ENCODE data around the gene ARFGEF2. TPM values are rescaled to one million over a fixed set of nuclear protein-coding genes. Genes with fewer than 3 reads are reported as not detected.
A peak's percentile ranks its signal among the peaks of the same experiment; 100 is the strongest.
"Not testable (repeated sequence)": the region's sequence is repeated elsewhere in the genome, so short reads cannot be mapped to it uniquely, and the experiment has no call there.

ARFGEF2 gene
- total and polyA plus RNA-seq, 2 donors (not counting 3 experiments of a cell fraction or from before 2014, with no cell fraction given): 12.7 to 32.6 TPM

- peak; percentile 93 for FAIRE-seq
- intact Hi-C loops (cut with micrococcal nuclease): no loop called here
- H3K9me1 ChIP-seq (replicated peaks; ENCODE audit: control insufficient read depth, extremely low read depth, insufficient read depth, low read length): no peaks in the 10 kb centered on the region
- H3K4me3 ChIP-seq (replicated peaks in 1 of 3; ENCODE audit: insufficient read depth in 1 of 3, low read depth in 1 of 3, low read length in 3 of 3): no peak overlapping the region
- no peak for TF ChIP-seq MYC (IDR thresholded peaks at IDR 0.05; ENCODE audit: low read depth, low read length)
- TF ChIP-seq GATA2 (IDR thresholded peaks at IDR 0.05; ENCODE audit: insufficient read depth, insufficient read length, low read depth, low read length): peak; percentile 22
- CTCF ChIA-PET: interaction anchor here (1.8 kb wide), 1 partner anchor 315 kb away, joined by 12 read pairs; no protein-coding TSS in a partner anchor
- H3K4me2 ChIP-seq (ENCODE audit: insufficient read depth, low read length): peak overlapping the region; percentile 14
- no peak overlapping the region for H2AFZ ChIP-seq (ENCODE audit: low read depth, low read length)
- dilution Hi-C loops (cut with MboI; ENCODE audit: extremely low pct_ligation_motif_present, low sequenced_read_pairs): no loop called here
- H3K9me3 ChIP-seq (replicated peaks; ENCODE audit: control insufficient read depth, insufficient read depth, low read length): no peaks in the 10 kb centered on the region
- POLR2A ChIA-PET: no interaction called here
- peaks cover 24% of the 10 kb centered on the region for H3K4me1 ChIP-seq (ENCODE audit: control insufficient read depth, extremely low read depth, insufficient read depth, low read length)
- H3K36me3 ChIP-seq (ENCODE audit: control insufficient read depth in 2 of 2, extremely low read depth in 1 of 2, insufficient read depth in 2 of 2, low read length in 2 of 2): peaks cover 8 to 11% of the 10 kb centered on the region in 2 experiments
- peak; percentile 88 for DNase-seq (ENCODE audit: low read depth, low spot score)
- no peaks in the 10 kb centered on the region for H3K79me2 ChIP-seq (ENCODE audit: control insufficient read depth, insufficient read depth, low read length)
- no peak overlapping the region for H3K9ac ChIP-seq (replicated peaks; ENCODE audit: extremely low read depth, insufficient read depth, low read length)
- no TSS peak for BruUV-seq (replicated peaks)
- H3K27me3 ChIP-seq (ENCODE audit: control insufficient read depth in 2 of 2, insufficient read depth in 2 of 2, low read length in 2 of 2): no peaks in the 10 kb centered on the region
- H4K20me1 ChIP-seq (replicated peaks; ENCODE audit: control insufficient read depth, extremely low read depth, insufficient read depth, low read length): no peaks in the 10 kb centered on the region
- peak overlapping the region; percentile 17 for H3K27ac ChIP-seq (ENCODE audit: insufficient read depth, low read depth, low read length)
These were observed 51.3 kb downstream of the ARFGEF2 start for GRCh38 chr20:48972816-48973215.

DNA sequence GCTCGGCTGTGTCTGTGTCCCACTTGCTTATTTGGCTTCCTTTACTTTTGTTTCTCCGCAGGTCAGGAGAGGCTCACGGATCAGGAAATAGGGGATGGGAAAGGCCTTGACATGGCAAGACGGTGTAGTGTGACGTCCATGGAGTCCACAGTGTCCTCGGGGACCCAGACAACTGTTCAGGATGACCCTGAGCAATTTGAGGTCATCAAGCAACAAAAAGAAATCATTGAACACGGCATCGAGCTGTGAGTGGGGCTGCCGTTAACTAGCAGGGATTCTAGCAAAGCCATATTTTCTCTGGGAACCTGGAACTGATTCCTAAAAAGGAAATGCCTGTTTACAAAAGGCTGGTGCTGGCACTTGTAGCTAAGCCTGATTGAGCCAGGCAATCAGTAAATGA, 54.4 kb downstream of the ARFGEF2 start:
- H3K4me1 ChIP-seq (ENCODE audit: control insufficient read depth, extremely low read depth, insufficient read depth, low read length): peaks cover 24% of the 10 kb centered on the region
- H3K4me3 ChIP-seq (replicated peaks in 1 of 3; ENCODE audit: insufficient read depth in 1 of 3, low read depth in 1 of 3, low read length in 3 of 3): no peak overlapping the region
- peak overlapping the region; percentile 16 for H2AFZ ChIP-seq (ENCODE audit: low read depth, low read length)
- H3K79me2 ChIP-seq (ENCODE audit: control insufficient read depth, insufficient read depth, low read length): no peaks in the 10 kb centered on the region
- H3K27me3 ChIP-seq (ENCODE audit: control insufficient read depth in 2 of 2, insufficient read depth in 2 of 2, low read length in 2 of 2): no peaks in the 10 kb centered on the region
- intact Hi-C loops (cut with micrococcal nuclease) (no loop called here), dilution Hi-C loops (cut with MboI; ENCODE audit: extremely low pct_ligation_motif_present, low sequenced_read_pairs) (no loop called here)
- no peaks in the 10 kb centered on the region for H3K9me1 ChIP-seq (replicated peaks; ENCODE audit: control insufficient read depth, extremely low read depth, insufficient read depth, low read length)
- no peaks in the 10 kb centered on the region for H3K9me3 ChIP-seq (replicated peaks; ENCODE audit: control insufficient read depth, insufficient read depth, low read length)
- ChIA-PET POLR2A (no interaction called here), CTCF (no interaction called here)
- no peak for TF ChIP-seq JUN (IDR thresholded peaks at IDR 0.05; ENCODE audit: borderline replicate concordance, insufficient read depth, insufficient read length, low read depth)
- TF ChIP-seq POLR2A (IDR thresholded peaks at IDR 0.05; ENCODE audit: low read depth, low read length): no peak
- TF ChIP-seq GATA2 (IDR thresholded peaks at IDR 0.05; ENCODE audit: insufficient read depth, insufficient read length, low read depth, low read length): no peak
- no peak for TF ChIP-seq EZH2 (IDR thresholded peaks at IDR 0.05; ENCODE audit: borderline replicate concordance, low read depth, low read length, severe bottlenecking)
- TF ChIP-seq, protein P1, sequence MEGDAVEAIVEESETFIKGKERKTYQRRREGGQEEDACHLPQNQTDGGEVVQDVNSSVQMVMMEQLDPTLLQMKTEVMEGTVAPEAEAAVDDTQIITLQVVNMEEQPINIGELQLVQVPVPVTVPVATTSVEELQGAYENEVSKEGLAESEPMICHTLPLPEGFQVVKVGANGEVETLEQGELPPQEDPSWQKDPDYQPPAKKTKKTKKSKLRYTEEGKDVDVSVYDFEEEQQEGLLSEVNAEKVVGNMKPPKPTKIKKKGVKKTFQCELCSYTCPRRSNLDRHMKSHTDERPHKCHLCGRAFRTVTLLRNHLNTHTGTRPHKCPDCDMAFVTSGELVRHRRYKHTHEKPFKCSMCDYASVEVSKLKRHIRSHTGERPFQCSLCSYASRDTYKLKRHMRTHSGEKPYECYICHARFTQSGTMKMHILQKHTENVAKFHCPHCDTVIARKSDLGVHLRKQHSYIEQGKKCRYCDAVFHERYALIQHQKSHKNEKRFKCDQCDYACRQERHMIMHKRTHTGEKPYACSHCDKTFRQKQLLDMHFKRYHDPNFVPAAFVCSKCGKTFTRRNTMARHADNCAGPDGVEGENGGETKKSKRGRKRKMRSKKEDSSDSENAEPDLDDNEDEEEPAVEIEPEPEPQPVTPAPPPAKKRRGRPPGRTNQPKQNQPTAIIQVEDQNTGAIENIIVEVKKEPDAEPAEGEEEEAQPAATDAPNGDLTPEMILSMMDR (IDR thresholded peaks at IDR 0.05; ENCODE audit: extremely low read depth in 1 of 2, insufficient read depth in 1 of 2, low read depth in 1 of 2, low read length in 2 of 2): no peak
- no peak for TF ChIP-seq POLR2AphosphoS5 (IDR thresholded peaks at IDR 0.05; ENCODE audit: insufficient read depth, low read depth, low read length)
- no peak for TF ChIP-seq FOS (IDR thresholded peaks at IDR 0.05; ENCODE audit: borderline replicate concordance, insufficient read depth, low read length)
- no peak for TF ChIP-seq MYC (IDR thresholded peaks at IDR 0.05; ENCODE audit: low read depth, low read length)
- no peak for TF ChIP-seq MAX (IDR thresholded peaks at IDR 0.05; ENCODE audit: insufficient read depth, insufficient read length)
- peak; percentile 66 for DNase-seq (ENCODE audit: low read depth, low spot score)
- no peak overlapping the region for H3K9ac ChIP-seq (replicated peaks; ENCODE audit: extremely low read depth, insufficient read depth, low read length)
- peak; percentile 73 for FAIRE-seq
- H3K36me3 ChIP-seq (ENCODE audit: control insufficient read depth in 2 of 2, extremely low read depth in 1 of 2, insufficient read depth in 2 of 2, low read length in 2 of 2): peaks cover 2 to 3% of the 10 kb centered on the region in 2 experiments
- H4K20me1 ChIP-seq (replicated peaks; ENCODE audit: control insufficient read depth, extremely low read depth, insufficient read depth, low read length): no peaks in the 10 kb centered on the region
- H3K27ac ChIP-seq (ENCODE audit: insufficient read depth, low read depth, low read length): no peak overlapping the region
- H3K4me2 ChIP-seq (ENCODE audit: insufficient read depth, low read length): no peak overlapping the region
- no TSS peak for BruUV-seq (replicated peaks)

DNA sequence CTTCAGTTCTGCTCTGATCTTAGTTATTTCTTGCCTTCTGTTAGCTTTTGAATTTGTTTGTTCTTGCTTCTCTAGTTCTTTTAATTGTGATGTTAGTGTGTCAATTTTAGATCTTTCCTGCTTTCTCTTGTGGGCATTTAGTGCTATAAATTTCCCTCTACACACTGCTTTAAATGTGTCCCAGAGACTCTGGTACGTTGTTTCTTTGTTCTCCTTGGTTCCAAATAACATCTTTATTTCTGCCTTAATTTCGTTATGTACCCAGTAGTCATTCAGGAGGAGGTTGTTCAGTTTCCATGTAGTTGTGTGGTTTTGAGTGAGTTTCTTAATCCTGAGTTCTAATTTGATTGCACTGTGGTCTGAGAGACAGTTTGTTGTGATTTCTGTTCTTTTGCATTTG, 58.5 kb downstream of the ARFGEF2 start:
- intact Hi-C loops (cut with micrococcal nuclease): loop anchor here (5.0 kb wide), 2 partner anchors 133 to 343 kb away; no protein-coding TSS in a partner anchor
- CTCF ChIA-PET; H3K36me3 ChIP-seq (ENCODE audit: control insufficient read depth in 2 of 2, extremely low read depth in 1 of 2, insufficient read depth in 2 of 2, low read length in 2 of 2); H3K9me3 ChIP-seq (replicated peaks; ENCODE audit: control insufficient read depth, insufficient read depth, low read length); H3K79me2 ChIP-seq (ENCODE audit: control insufficient read depth, insufficient read depth, low read length); H3K9me1 ChIP-seq (replicated peaks; ENCODE audit: control insufficient read depth, extremely low read depth, insufficient read depth, low read length); H3K9ac ChIP-seq (replicated peaks; ENCODE audit: extremely low read depth, insufficient read depth, low read length); DNase-seq (ENCODE audit: low read depth, low spot score); BruUV-seq (replicated peaks); dilution Hi-C loops (cut with MboI; ENCODE audit: extremely low pct_ligation_motif_present, low sequenced_read_pairs); POLR2A ChIA-PET; H3K27ac ChIP-seq (ENCODE audit: insufficient read depth, low read depth, low read length); H4K20me1 ChIP-seq (replicated peaks; ENCODE audit: control insufficient read depth, extremely low read depth, insufficient read depth, low read length); H3K27me3 ChIP-seq (ENCODE audit: control insufficient read depth in 2 of 2, insufficient read depth in 2 of 2, low read length in 2 of 2); H3K4me2 ChIP-seq (ENCODE audit: insufficient read depth, low read length); FAIRE-seq; H2AFZ ChIP-seq (ENCODE audit: low read depth, low read length); H3K4me3 ChIP-seq (replicated peaks in 1 of 3; ENCODE audit: insufficient read depth in 1 of 3, low read depth in 1 of 3, low read length in 3 of 3): not testable (repeated sequence)
- peaks cover 28% of the 10 kb centered on the region for H3K4me1 ChIP-seq (ENCODE audit: control insufficient read depth, extremely low read depth, insufficient read depth, low read length)
